HEK293T (cell line): ENCODE data around the gene PDZD7.

Experiments
- BHLHE40 ChIP-seq: fragments of 450-650 bp; IDR thresholded peaks from 2 replicates; pipeline ENCODE4 v1.6.1; 2016; ENCODE audit warnings: mild to moderate bottlenecking, moderate library complexity, borderline replicate concordance
- FOXA1 ChIP-seq: fragments of 450-650 bp; IDR thresholded peaks from 2 replicates; pipeline ENCODE4 v1.6.1; 2016; ENCODE audit warnings: mild to moderate bottlenecking
- FOXK2 ChIP-seq: fragments of 450-650 bp; IDR thresholded peaks from 2 replicates; pipeline ENCODE4 v1.6.1; 2016; ENCODE audit warnings: mild to moderate bottlenecking
- FOXM1 ChIP-seq: fragments of 450-650 bp; IDR thresholded peaks from 2 replicates; pipeline ENCODE4 v1.6.1; 2017; ENCODE audit warnings: mild to moderate bottlenecking, borderline replicate concordance
- L3MBTL2 ChIP-seq: fragments of 450-650 bp; conservative IDR thresholded peaks from 2 replicates; pipeline ENCODE4 v1.6.1; 2016; ENCODE audit warnings: mild to moderate bottlenecking
- ZNF384 ChIP-seq: fragments of 450-650 bp; IDR thresholded peaks from 2 replicates; pipeline ENCODE4 v1.6.1; 2016

DNA sequence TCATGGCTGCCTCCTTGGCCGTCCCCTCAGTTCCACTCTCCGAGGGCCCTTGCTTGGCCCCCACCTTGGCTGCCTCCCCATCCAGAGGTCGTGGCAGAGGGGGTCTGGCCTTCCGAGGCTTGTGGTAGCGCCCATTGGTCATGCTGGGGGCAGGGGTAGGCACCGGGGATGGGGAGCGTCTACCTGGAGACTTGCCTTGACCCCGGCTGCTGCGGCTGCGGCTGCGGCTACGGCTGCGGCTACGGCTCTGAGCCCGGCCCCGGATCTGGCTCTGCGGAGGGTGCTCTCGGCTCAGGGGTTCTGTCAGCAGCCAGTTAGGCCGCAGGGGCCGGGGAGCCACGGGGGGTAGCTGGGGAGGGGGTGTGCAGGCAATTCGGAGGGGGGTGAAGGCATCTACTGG lies 20.6 kb downstream of the PDZD7 start:
- no peak for TF ChIP-seq FOXA1
- TF ChIP-seq BHLHE40, result no peak
- TF ChIP-seq FOXM1, result no peak
- TF ChIP-seq ZNF384, result no peak
- TF ChIP-seq FOXK2, result no peak
- no peak for TF ChIP-seq L3MBTL2
